Neural progenitor cell (in vitro differentiated cells): ENCODE results near the gene SCARF2. TPM values are rescaled to one million over a fixed set of nuclear protein-coding genes. Genes with fewer than 3 reads are reported as not detected.

Experiments used
- DNase-seq: peaks from one replicate; pipeline ENCODE4 v3.0.0-alpha.2; 2016; ENCODE audit warnings: low spot score
- H2AFZ ChIP-seq: fragments of 200-600 bp; sonication (generic); replicated peaks from 2 replicates; pipeline ENCODE4 v1.6.1; 2016; ENCODE audit warnings: antibody characterized with exemption
- H3F3A ChIP-seq: fragments of 200-600 bp; sonication (generic); 2 replicates; pipeline ENCODE4 v1.6.1; 2016; ENCODE audit warnings: antibody characterized with exemption, low read depth
- H3K27ac ChIP-seq: fragments of 200-600 bp; sonication (generic); 2 replicates; pipeline ENCODE4 v1.5.1; 2016; ENCODE audit warnings: mild to moderate bottlenecking
- H3K27me3 ChIP-seq: fragments of 200-600 bp; sonication (generic); 2 replicates; pipeline ENCODE4 v1.6.1; 2016; ENCODE audit warnings: mild to moderate bottlenecking, moderate library complexity
- H3K36me3 ChIP-seq: fragments of 200-600 bp; sonication (generic); 2 replicates; pipeline ENCODE4 v1.5.1; 2016
- H3K4me1 ChIP-seq: fragments of 200-600 bp; sonication (generic); 2 replicates; pipeline ENCODE4 v1.6.1; 2016; ENCODE audit warnings: mixed run types
- H3K4me2 ChIP-seq: fragments of 200-600 bp; sonication (generic); 2 replicates; pipeline ENCODE4 v1.6.1; 2016
- H3K4me3 ChIP-seq: fragments of 200-600 bp; sonication (generic); 2 replicates; pipeline ENCODE4 v1.5.1; 2016
- H3K79me2 ChIP-seq: fragments of 200-600 bp; sonication (generic); 2 replicates; pipeline ENCODE4 v1.6.1; 2016; ENCODE audit warnings: low read depth
- H3K9ac ChIP-seq: fragments of 200-600 bp; sonication (generic); 2 replicates; pipeline ENCODE4 v1.6.1; 2016
- H3K9me3 ChIP-seq: fragments of 200-600 bp; sonication (generic); 2 replicates; pipeline ENCODE4 v1.5.1; 2016; ENCODE audit warnings: low read depth
- H4K20me1 ChIP-seq: fragments of 200-600 bp; sonication (generic); 2 replicates; pipeline ENCODE4 v1.6.1; 2016; ENCODE audit warnings: low read depth
- H3K27ac Mint-ChIP-seq: 3 replicates; pipeline ENCODE4 v1.8.0; 2021; ENCODE audit warnings: mixed read lengths
- H3K27me3 Mint-ChIP-seq: 2 replicates; pipeline ENCODE4 v1.8.0; 2022; ENCODE audit warnings: low read depth, mild to moderate bottlenecking, inconsistent platforms, moderate library complexity, mixed read lengths; ENCODE audit not compliant: insufficient read depth
- H3K36me3 Mint-ChIP-seq: 3 replicates; pipeline ENCODE4 v1.8.0; 2021; ENCODE audit warnings: mixed read lengths
- H3K4me1 Mint-ChIP-seq: 3 replicates; pipeline ENCODE4 v1.8.0; 2021; ENCODE audit warnings: mixed read lengths
- H3K4me3 Mint-ChIP-seq: 3 replicates; pipeline ENCODE4 v1.8.0; 2021; ENCODE audit warnings: mild to moderate bottlenecking, moderate library complexity, mixed read lengths
- H3K9me3 Mint-ChIP-seq: 3 replicates; pipeline ENCODE4 v1.8.0; 2020; ENCODE audit warnings: mixed read lengths
- EZH2 ChIP-seq: fragments of 200-600 bp; sonication (generic); IDR thresholded peaks from 2 replicates; pipeline ENCODE4 v1.6.1; 2017; ENCODE audit warnings: antibody characterized with exemption, mild to moderate bottlenecking, moderate library complexity
- EZH2phosphoT487 ChIP-seq: fragments of 200-600 bp; sonication (generic); IDR thresholded peaks from 2 replicates; pipeline ENCODE4 v1.6.1; 2017; ENCODE audit warnings: antibody characterized with exemption
- total RNA-seq: library from RNA; depleted of rRNA; stranded (reverse); fragments of >200 nt; gene quantifications from 2 replicates; pipeline ENCODE4 v1.2.3, GENCODE V29; 2015; ENCODE audit warnings: low replicate concordance
- TF ChIP-seq, protein P1 (sequence below): fragments of 200-600 bp; sonication (generic); IDR thresholded peaks from 2 replicates; pipeline ENCODE4 v1.5.1; 2017; ENCODE audit warnings: antibody characterized with exemption, mild to moderate bottlenecking

Gene SCARF2
- total RNA-seq, 1 donor from 2014 or later: 0.22 TPM

DNA sequence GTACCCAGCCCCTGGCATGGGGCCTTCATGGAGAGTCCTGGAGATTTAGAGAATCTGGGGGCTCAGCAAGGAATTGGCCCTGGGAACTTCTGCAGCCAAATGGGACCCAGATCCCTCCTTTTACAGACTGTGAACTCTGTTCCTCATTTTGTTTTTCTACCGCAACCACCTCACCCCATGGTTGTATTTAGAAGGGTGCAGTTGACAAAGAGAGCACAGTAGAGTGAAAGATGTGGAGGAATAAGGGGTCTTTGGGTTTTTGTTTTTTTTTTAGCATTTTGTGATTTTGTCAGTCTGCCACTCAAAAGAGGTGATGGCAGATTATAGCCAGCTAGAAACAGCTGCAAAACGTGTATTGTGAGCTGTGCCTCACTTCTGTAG, 41.7 kb downstream of the SCARF2 start:
- H3K9ac ChIP-seq: no peak overlapping the region
- H3K4me3 ChIP-seq: peak overlapping the region; percentile 75
- peaks cover 62% of the 10 kb centered on the region for H3K79me2 ChIP-seq

DNA sequence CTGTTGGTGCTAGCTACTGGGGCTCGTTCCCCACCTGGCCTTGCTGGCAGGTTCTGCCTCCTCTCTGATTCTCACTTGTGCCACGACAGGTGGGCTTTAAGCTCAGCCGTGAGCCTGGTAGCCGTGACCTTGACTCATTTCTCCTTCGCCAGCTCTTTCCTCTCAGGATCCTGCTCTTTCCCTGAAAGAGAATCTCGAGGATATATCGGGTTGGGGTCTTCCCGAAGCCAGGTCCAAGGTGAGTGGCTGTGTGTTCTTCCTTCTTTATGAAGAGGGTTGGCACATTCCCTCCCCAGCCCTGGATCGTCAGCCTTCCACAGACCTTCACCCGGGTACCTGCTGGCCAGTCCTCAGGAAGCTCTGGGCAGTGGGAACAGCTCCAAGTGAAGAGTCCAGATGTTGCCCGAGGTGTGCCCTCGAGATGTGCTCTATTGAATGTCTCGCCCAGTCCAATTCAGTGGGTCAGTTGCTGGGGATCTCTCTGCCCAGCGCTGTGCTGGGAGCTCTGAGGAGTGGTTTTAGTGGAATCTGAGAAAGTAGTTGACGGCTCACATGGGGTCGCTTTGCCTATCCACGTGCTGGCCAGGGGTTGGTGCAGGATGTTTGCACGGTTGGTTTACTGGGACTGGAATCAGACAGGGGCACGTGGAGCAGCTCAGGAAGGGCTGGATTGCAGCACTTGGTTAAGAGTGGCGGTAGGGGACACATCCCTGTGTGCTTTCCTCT, 42.3 kb downstream of the SCARF2 start:
- Mint-ChIP-seq H3K9me3 (no peaks in the 10 kb centered on the region), H3K36me3 (peaks cover 18% of the 10 kb centered on the region), H3K4me3 (peak overlapping the region; percentile 93), H3K27me3 (peaks cover 3% of the 10 kb centered on the region), H3K4me1 (peaks cover 30% of the 10 kb centered on the region), H3K27ac (peak overlapping the region; percentile 37)
- peak overlapping the region; percentile 78 for H3K4me2 ChIP-seq
- no peaks in the 10 kb centered on the region for H3K9me3 ChIP-seq
- no peak overlapping the region for H3K27ac ChIP-seq
- no peaks in the 10 kb centered on the region for H3K36me3 ChIP-seq
- peaks cover 54% of the 10 kb centered on the region for H4K20me1 ChIP-seq
- H3K79me2 ChIP-seq: peaks cover 58% of the 10 kb centered on the region
- peak overlapping the region; percentile 75 for H3K4me3 ChIP-seq
- no peak for DNase-seq
- H2AFZ ChIP-seq: no peak overlapping the region
- TF ChIP-seq, protein P1, sequence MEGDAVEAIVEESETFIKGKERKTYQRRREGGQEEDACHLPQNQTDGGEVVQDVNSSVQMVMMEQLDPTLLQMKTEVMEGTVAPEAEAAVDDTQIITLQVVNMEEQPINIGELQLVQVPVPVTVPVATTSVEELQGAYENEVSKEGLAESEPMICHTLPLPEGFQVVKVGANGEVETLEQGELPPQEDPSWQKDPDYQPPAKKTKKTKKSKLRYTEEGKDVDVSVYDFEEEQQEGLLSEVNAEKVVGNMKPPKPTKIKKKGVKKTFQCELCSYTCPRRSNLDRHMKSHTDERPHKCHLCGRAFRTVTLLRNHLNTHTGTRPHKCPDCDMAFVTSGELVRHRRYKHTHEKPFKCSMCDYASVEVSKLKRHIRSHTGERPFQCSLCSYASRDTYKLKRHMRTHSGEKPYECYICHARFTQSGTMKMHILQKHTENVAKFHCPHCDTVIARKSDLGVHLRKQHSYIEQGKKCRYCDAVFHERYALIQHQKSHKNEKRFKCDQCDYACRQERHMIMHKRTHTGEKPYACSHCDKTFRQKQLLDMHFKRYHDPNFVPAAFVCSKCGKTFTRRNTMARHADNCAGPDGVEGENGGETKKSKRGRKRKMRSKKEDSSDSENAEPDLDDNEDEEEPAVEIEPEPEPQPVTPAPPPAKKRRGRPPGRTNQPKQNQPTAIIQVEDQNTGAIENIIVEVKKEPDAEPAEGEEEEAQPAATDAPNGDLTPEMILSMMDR: no peak
- TF ChIP-seq EZH2phosphoT487 (no peak), EZH2 (no peak)
- no peaks in the 10 kb centered on the region for H3F3A ChIP-seq
- H3K4me1 ChIP-seq: peaks cover 11% of the 10 kb centered on the region
- H3K27me3 ChIP-seq: no peaks in the 10 kb centered on the region
- H3K9ac ChIP-seq: no peak overlapping the region

More for the DNA sequence above, 41.7 kb downstream of the SCARF2 start:
- Mint-ChIP-seq H3K36me3 (peaks cover 18% of the 10 kb centered on the region), H3K4me1 (peaks cover 30% of the 10 kb centered on the region), H3K27ac (no peak overlapping the region), H3K27me3 (peaks cover 3% of the 10 kb centered on the region), H3K9me3 (no peaks in the 10 kb centered on the region), H3K4me3 (peak overlapping the region; percentile 93)
- DNase-seq: no peak
- no peaks in the 10 kb centered on the region for H3K36me3 ChIP-seq
- H3K4me2 ChIP-seq: peak overlapping the region; percentile 78
- no peaks in the 10 kb centered on the region for H3K9me3 ChIP-seq
- H3K27me3 ChIP-seq: no peaks in the 10 kb centered on the region
- H3K4me1 ChIP-seq: peaks cover 11% of the 10 kb centered on the region
- no peaks in the 10 kb centered on the region for H3F3A ChIP-seq
- H3K27ac ChIP-seq: no peak overlapping the region
- no peak overlapping the region for H2AFZ ChIP-seq
- H4K20me1 ChIP-seq: peaks cover 59% of the 10 kb centered on the region
- TF ChIP-seq EZH2: no peak
- TF ChIP-seq EZH2phosphoT487: no peak
- TF ChIP-seq, protein P1: no peak

DNA sequence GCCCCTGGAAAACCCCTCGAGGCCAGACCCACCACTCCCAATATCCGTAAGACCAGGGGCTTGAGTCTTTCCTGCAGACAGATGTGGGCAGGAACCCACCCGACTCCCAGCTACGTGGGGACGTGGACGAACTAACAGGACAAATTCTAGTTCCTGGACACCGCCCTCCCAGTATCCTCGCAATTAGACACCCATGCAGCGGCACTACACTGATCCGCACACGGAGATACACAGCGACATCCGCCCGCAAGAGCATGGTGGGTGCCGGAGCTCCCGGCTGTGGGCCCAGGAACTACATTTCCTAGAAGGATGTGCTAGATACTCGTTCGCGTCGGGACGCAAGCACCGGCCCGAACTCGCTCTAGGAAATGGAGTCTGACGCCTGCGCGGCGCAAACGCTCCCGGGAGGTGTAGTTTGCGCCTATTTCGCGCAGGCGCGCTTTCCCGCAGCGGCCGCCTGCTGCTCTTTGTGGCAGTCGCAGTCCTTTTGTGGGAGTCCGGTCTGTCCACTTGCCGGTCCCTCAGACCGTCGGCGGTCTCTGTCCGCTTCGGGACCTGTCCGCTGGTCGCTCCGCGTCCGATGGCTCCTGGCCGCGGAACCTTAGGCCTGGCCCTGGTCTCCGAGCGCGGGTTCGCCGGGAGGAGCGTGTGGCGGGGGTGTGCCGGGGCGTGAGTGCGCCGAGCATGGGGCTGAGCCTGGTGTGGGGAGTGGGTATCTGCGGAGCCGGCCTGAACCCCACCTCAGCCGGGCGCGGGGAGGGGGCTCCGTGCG, 43.7 kb downstream of the SCARF2 start, which contains the start of gene ZNF74:
Gene ZNF74 (plus strand): TSS at position 447 of the 772 bp plus-strand sequence. CDS start 478 bp downstream, outside the sequence.
- H3K27me3 ChIP-seq: peaks cover 7% of the 10 kb centered on the region
- H3F3A ChIP-seq: no peaks in the 10 kb centered on the region
- H3K9me3 ChIP-seq: no peaks in the 10 kb centered on the region
- peaks cover 28% of the 10 kb centered on the region for H3K4me1 Mint-ChIP-seq
- peaks cover 11% of the 10 kb centered on the region for H3K4me1 ChIP-seq
- H3K9ac ChIP-seq: peak within 1 kb of the TSS; percentile 54
- DNase-seq: peak; percentile 97
- no peak within 1 kb of the TSS for H3K27ac ChIP-seq
- peak within 1 kb of the TSS; percentile 78 for H3K4me2 ChIP-seq
- H3K27me3 Mint-ChIP-seq: peaks cover 6% of the 10 kb centered on the region
- H3K4me3 Mint-ChIP-seq: peak within 1 kb of the TSS; percentile 93
- no peaks in the 10 kb centered on the region for H3K9me3 Mint-ChIP-seq
- peak within 1 kb of the TSS; percentile 91 for H2AFZ ChIP-seq
- H3K36me3 Mint-ChIP-seq: peaks cover 13% of the 10 kb centered on the region
- peak within 1 kb of the TSS; percentile 75 for H3K4me3 ChIP-seq
- peak within 1 kb of the TSS; percentile 97 for H3K27ac Mint-ChIP-seq
- H4K20me1 ChIP-seq: peaks cover 40% of the 10 kb centered on the region
- peaks cover 43% of the 10 kb centered on the region for H3K79me2 ChIP-seq
- H3K36me3 ChIP-seq: no peaks in the 10 kb centered on the region
- TF ChIP-seq EZH2: peak; percentile 39
- no peak for TF ChIP-seq EZH2phosphoT487
